Retinal pigment epithelial cell (primary cell): ENCODE data around the gene SEZ6L.

ENCODE experiments used
- DNase-seq: peaks from one replicate; pipeline ENCODE4 v3.0.0-alpha.2; 2010; ENCODE audit warnings: low read depth
- H3K4me3 ChIP-seq: 2 replicates; pipeline ENCODE4 v1.5.1; 2011; ENCODE audit warnings: mild to moderate bottlenecking, low read length, control low read depth, moderate library complexity
- CTCF ChIP-seq: conservative IDR thresholded peaks from 2 replicates; pipeline ENCODE4 v1.5.1; 2011; ENCODE audit warnings: low read depth, low read length, control low read depth, inconsistent platforms

SEZ6L gene

DNA sequence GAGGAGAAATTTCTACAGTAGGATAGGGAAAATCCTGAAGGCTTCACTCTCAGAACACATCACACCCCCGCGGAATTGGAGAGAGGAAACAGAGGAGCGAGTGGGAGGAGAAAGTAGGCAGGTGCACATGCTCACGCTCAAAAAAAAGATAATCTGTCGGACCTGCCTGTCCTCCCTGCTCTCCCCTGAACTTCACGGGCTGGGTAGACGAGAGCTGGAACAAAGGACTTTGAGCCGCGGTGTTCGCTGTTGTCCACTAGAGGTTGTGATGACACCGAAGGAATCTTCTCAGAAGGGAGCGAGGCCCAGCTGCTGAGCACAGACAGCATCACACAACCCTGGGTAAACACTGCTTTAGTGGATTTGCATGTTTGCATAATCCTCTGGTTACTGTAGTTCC is 5.0 kb downstream of the SEZ6L start:
- no peak for DNase-seq
- TF ChIP-seq CTCF: no peak
- no peak overlapping the region for H3K4me3 ChIP-seq

DNA sequence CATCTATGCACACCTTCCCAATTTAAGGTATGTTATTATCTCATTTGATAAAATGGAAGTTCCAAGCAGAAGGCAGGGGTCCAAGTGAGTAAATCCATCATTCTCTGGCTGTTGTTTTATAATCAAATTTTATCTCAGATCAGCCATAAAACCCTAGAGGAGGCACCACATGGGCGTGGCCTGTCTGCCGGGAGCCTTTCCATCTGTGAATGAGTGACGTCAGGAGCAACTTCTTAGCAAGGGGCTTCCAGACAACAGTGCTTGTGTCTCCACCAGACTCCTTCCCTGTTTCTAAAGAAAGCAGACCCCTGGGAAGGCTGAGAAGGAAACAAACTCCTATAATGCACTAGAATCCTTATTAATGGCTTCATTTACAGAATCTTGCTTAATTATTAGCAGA is 13.5 kb downstream of the SEZ6L start:
- no peak overlapping the region for H3K4me3 ChIP-seq
- no peak for TF ChIP-seq CTCF
- DNase-seq: no peak

GRCh38 chr22:26185190-26185589 is 15.9 kb downstream of the SEZ6L start:
- no peak for TF ChIP-seq CTCF
- H3K4me3 ChIP-seq: no peak overlapping the region
- no peak for DNase-seq

DNA sequence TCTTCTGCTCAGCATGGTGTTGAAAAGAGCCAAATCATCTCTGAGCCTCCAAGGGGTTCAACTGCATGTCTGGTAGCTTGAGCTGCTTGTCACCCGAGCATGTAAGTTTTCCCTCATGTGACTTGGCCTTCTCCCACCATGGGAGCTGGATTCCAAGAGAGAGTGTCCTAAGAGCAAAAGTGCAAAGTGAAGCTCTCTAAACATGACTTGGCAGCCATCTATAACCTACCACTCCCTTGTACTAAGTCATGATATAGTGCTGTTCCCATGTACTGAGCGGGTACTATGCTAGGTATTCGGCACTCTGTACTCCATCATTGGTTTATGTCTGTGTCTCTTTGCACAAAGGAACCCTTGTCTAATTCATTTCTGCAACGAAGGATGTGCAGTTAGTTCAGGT is 19.1 kb downstream of the SEZ6L start:
- DNase-seq: no peak
- TF ChIP-seq CTCF: no peak
- no peak overlapping the region for H3K4me3 ChIP-seq

DNA sequence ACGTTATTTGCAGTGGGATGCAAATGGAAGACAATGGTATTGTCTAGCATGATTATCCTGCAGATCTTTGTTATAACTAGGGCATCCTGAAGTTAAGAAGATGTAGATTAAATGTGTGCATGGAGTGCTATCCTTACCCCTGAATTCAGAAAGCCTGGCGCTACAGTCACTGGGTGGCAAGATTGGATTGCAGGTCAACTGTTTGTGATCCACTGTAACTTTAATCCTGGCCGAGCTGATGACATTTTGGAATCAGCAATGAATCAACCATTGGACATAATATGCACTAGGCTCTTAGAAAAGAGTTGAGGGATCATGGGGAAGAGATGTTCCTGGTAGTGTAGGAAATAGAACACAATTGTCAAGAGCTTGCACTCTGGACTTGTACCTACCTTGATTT is 25.1 kb downstream of the SEZ6L start:
- H3K4me3 ChIP-seq: no peak overlapping the region
- no peak for DNase-seq
- TF ChIP-seq CTCF: no peak

DNA sequence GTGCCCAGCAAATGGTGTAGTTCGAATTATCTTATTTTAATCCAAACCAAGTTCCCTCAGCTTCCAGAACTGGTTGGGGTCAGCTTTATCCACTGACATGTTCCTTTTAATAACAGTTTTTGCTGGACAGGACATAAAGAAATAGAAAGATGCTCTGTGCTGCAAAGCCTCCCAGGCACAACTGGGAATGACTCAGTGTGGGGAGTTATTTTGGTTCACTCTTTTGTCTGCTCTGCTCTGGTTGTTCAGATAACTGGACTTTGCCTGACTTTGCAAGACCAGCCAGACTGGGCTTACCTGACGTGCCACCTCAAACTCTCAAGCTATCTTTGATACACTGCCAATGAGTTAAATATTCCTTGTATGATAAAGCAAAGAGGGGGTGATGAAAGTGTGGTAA is 25.6 kb downstream of the SEZ6L start:
- TF ChIP-seq CTCF: no peak
- DNase-seq: no peak
- no peak overlapping the region for H3K4me3 ChIP-seq

DNA sequence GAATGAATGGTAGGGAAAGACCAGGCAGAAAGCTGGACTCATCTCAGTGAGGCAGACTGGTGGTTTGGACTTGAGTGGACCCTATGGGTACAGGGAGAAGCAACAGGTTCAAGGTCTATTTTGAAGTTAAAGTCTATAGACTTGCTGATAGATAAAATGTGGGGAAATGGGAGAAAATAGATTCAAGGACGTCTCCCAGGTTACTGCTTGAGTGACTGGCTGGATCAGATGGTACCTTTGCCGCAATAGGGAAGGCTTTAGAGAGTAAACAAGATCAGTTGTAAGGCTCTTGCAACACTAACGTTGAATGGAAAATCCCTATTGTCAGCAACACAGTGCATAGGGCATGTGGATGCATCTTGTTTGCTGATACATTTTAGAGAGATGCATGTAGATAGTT is 27.4 kb downstream of the SEZ6L start:
- DNase-seq: no peak
- no peak overlapping the region for H3K4me3 ChIP-seq
- no peak for TF ChIP-seq CTCF
